Activated CD8-positive, alpha-beta memory T cell treated with anti-CD3 and anti-CD28 coated beads, Interleukin-2, amount 50 U/mL, for 48 hours (primary cell): Measurements from ENCODE around the gene EPX.

Source experiments
- DNase-seq: peaks from one replicate; pipeline ENCODE4 v3.0.0-alpha.2; 2020

The EPX gene

DNA sequence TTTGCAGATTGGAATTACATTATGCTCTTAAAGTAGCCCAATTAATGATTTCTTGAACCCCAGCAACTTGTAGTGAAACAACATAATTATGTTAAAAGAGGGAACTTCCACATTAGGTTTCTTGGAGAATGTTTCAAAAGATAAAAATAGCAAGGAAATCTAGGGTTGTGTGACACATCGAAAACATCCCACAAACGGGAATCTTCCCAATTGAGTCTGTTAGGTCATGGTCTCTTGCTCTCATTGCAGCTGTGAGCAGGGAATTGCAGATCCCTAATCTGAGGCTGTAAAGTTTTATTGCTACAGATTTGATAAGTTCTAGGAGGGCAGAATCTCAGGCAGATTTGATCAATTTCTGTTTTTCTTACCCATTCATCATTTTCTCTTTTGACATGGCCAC is 39.1 kb downstream of the EPX start:
- no peak for DNase-seq

GRCh38 chr17:58232707-58233156 is 40.2 kb downstream of the EPX start:
- no peak for DNase-seq

DNA sequence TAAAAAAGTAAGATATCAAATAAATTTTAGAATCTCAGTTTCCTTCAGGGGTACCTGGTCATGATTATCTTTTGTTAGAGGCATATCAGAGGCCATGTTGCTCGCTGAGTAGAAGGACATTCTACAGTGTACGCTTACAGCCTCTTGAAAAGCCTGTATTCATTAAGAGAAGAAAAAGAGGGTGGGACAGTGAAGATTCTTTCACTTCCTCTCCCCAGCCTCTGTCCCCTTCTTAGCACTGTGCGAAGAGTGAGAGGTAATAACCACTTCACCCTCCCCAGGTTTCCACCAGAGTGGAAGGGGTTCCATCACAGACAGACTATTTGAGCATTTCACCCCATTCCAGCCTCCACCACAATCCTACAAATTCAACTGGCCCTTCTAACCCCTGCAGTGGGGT is 41.0 kb downstream of the EPX start:
- DNase-seq: no peak

DNA sequence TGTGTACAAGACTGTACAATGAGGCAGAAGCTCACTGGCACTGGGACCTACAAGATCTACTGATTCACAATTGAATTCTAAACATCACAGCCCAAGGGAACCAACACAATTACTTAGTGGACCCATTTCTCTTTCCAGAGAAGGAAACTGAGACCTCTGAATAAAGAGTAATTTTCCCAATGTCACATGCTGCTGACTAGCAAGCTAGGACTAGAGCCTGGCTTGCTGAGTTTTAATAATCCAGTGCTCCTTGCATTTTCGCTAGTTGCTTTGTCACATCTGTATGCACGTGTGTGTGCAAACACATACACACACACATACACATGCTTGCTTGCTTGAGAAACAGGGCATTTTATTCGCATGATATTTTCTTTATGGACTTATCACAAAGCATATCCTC is 42.0 kb downstream of the EPX start:
- no peak for DNase-seq

GRCh38 chr17:58235821-58236220 is 43.3 kb downstream of the EPX start:
- no peak for DNase-seq

DNA sequence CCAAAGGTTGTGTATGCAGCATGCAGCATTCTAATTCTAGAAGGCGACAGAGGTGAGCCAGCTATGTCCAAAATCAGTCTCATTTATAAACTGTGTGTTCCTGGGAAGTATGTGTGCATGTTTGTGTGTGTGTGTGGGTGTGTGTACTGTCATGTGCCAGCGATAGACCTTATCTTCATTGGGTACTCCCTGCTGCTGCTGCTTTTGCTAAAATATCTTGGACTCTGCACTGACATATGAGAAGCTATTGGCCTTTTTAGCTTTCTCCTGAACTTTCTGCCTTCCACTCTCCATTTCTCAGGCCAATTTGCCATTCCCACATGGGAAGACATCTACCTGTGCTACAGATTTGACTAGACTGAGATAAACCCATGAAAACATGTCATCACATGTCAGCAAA is 43.9 kb downstream of the EPX start:
- DNase-seq: no peak

GRCh38 chr17:58238147-58238634 is 45.7 kb downstream of the EPX start, which contains the start of gene LPO:
LPO (plus strand) TSS chr17:58238584; CDS start chr17:58242980, 4,396 bp downstream.
- no peak for DNase-seq

GRCh38 chr17:58239987-58240386 is 47.5 kb downstream of the EPX start:
- no peak for DNase-seq

DNA sequence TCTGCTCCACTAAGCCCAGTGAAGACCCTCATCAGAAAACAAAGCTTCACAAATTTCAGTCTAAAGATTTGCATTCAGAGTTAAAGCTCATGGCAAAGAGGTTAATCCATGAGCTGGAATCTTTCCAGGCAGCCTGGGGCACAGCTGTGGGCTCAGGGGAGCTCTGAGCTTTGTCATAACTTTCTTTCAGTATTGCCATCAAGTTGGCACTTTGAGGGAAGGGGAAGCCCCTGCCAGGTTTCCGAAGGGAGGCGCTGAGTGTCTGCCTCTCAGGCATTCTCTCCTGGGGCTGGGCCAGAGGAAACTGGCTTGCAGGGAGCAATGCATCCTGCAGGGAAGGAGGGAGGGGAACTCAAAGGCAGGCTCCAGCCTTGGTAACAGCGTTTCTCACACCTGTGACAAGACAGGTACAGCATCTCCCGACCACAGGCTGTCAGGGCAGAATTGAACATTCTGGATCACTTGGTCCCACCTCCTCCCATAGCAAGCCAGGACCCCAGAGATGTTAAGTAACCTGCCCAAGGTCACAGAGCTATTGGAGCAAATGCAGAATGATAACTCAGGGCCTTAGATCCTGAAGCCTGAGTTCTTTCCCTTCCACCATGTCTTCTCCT is 49.8 kb downstream of the EPX start:
- no peak for DNase-seq

GRCh38 chr17:58244963-58245362 is 52.4 kb downstream of the EPX start:
- DNase-seq: no peak

DNA sequence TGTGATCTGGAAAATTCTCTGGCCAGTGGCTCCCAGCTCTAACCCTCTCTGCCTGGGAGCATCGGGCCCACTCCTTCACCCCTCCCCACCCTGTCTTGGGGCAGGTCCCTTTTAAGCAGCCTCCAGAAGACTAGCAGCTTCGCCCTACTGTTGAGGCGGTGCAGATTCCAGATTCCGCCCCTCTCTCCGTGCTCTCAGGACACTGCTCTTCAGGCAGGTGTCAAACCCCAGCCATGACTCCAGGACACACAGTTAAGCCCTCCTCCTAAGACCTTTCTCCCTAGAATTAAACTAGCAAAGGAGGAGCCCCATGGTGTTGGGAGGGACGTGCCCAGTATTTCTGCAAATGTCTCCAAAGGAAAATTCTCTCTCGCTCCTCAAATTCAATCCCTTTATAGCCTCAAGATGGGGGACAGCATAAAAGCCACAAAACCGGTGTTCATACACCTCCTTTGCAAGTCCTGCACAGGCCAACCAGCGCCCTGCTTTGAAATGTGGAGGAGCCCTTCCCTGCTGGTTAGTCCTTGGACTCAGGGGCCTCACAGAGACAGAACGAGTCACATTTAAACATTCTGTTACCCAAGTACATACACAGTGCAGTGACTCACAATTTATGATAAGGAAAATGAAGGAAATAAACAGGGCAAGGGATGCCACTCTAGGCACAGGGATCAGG is 53.0 kb downstream of the EPX start:
- no peak for DNase-seq

DNA sequence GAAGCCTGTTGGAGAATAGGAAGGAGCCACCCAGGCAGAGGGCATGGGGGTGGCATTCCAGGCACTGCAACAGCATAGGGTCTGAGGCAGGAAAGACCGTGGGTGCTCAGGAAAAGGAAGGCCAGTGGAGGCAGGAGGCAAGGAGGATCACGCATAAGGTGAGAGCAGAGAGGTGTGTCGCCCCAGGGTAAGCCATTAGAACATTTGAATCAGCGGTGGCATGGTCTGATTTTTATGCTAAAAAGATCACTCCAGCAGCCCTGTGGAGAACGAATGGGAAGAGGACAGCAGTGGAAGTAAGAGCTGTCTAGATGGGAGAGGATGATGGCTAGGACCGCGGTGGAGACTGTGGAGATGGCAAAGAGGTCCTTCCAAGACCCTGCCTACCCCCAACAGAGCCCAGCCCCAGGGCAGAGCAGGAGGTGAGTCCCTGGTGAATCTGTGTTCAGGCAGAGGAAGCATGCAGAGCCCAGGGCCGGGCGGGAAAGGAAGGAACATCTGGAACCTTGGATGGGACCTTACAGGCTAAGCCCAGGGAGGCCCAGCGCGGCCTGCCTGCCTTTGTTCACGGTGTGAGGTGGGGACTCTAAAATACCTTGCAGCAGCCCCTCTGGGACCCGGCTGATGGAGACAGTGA is 53.7 kb downstream of the EPX start:
- DNase-seq: no peak

- DNase-seq: no peak
Measured at GRCh38 chr17:58246781-58247180, 54.3 kb downstream of the EPX start.

GRCh38 chr17:58247511-58248363 is 55.2 kb downstream of the EPX start:
- DNase-seq: no peak

DNA sequence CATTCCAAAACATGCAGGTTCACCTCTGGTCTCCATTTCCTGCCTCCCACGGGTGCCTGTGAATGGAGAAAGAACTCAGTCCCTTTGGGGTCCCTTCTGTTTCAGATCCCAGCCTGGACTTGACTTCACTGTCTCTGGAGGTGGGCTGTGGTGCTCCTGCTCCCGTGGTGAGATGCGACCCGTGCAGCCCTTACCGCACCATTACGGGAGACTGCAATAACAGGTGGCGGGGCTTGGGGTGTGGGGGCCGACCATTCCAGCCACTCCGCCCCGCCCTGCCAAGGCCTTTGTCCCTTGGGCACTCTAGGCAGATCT is 56.4 kb downstream of the EPX start:
- no peak for DNase-seq

DNA sequence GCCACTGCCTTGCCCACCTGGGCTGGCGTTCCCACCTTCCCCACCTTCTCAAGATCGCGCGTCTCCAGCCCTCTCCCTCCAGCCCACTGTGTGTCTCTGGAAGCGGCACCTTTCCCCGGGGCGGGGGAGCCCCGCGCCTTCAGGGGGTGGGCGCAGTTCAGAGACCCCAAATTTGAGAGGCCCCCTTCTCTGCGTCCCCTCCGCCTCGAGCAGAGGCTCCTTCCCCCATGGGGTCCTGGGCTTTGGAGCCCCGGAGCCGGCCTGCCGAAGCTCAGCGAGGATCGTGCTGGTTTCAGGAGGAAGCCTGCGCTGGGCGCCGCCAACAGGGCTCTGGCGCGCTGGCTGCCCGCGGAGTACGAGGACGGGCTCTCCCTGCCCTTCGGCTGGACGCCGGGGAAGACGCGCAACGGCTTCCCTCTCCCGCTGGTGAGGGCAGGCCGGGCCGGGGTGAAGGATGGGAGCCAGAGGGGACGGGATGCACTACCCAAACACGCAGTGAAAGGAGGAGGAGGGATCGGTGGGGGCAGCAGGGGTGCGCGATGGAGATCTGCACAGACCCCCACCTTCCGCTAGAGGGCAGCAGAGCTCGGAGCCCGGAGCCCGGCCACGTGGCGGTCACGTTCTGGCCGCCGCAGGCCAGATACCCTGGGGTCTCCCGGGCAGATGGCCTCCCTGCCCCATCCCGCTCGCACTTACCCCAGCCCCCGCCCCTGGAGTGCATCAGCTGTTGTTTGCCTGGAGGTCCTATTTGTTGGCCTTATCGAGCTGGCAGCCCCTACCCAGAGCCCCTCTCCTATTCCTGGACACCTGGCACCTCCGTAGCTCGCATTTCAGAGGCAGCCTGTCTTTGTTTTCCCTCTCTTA is 57.0 kb downstream of the EPX start:
- DNase-seq: peak; percentile 92

- no peak for DNase-seq
Measured at GRCh38 chr17:58250344-58251011, 58.0 kb downstream of the EPX start.

DNA sequence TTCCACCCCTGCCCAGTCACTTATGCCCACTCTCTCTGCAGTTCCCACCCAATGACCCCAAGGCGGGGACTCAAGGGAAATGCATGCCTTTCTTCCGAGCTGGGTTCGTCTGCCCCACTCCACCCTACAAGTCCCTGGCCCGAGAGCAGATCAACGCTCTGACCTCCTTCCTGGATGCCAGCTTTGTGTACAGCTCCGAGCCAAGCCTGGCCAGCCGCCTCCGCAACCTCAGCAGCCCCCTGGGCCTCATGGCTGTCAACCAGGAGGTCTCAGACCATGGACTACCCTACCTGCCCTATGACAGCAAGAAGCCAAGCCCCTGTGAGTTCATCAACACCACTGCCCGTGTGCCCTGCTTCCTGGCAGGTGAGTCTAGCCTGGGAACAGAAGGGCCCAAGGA is 59.6 kb downstream of the EPX start:
- peak; percentile 42 for DNase-seq

DNA sequence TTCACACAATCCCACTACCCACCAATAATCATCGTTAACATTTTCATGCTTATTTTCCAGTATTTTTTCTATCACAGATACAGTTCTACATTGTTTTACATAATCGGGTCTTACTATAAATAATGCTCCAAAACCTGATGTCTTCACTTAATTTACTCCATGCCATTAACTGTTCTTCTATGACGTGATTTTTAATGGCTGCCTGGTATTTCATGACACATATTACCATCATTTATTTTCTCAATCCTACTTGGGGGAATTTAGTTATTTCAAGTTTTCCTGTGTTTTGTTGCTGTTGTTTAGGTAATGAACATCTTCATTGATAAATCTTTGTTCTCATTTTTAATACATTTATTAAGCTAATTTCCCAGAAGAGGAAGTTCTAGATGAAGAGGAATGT is 60.6 kb downstream of the EPX start:
- DNase-seq: no peak
